SHP77 (cell line): Measurements from ENCODE around the gene TCF20.

Experiments used
- DNase-seq, 2 experiments: peaks; one replicate each; lab custom pipeline; 2025; lab: John Stamatoyannopoulos, UW

Gene TCF20

DNA sequence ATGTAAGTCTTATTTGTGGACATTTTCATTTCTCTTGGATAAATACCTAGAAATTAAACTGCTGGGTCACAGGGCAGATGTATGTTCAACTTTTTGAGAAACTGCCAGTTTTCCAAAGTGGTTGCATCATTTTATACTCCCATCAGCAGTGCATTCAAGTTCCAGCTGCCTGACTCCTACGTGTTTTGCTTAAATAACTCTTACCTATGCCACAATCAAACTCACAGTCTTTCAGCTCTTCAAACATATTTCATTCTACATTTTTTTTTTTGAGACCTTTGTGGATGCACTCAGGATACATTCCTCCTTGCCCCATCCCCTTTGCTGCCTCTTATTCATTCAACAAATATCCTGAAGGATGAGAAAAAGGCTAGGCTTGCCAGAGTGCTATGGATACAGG, 9.2 kb downstream of the TCF20 start:
- no peak for DNase-seq

DNA sequence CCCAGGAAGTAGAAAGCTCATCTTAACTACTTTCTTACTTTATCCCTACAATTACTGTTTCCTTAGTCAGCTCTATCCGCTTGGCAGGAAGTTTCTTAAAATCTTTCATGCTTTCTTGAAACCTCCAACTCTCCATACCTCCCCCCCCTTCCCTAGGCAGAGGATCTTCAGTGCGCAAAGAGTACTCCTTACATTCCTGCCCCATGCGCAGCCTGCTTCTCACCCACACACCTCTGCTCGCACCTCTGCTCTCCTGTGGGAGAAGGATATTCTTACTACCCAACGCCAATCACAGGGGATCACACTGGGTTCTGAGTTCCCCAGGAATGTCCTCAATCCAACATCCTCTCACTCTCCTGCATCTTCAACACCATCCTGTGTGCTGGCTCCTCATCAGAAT, 12.3 kb downstream of the TCF20 start:
- DNase-seq: no peak

DNA sequence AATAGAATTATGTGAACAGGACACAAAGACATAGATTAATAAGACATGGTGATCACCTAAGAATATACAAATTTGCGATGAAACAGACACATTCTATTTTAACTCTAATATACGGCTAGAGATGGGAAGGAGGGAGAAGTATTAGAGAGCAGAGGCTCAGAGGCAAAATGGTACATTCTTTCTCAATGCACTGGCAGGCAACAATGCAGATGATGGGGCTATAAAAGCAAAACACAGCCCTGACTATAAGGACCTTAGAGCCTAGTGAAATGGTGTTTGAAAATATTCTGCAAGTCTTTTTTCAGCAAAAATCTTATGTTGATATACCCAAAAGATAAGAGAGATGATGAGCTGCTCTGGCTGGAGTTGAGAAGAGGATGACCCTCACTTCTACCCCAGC, 13.1 kb downstream of the TCF20 start:
- no peak for DNase-seq

DNA sequence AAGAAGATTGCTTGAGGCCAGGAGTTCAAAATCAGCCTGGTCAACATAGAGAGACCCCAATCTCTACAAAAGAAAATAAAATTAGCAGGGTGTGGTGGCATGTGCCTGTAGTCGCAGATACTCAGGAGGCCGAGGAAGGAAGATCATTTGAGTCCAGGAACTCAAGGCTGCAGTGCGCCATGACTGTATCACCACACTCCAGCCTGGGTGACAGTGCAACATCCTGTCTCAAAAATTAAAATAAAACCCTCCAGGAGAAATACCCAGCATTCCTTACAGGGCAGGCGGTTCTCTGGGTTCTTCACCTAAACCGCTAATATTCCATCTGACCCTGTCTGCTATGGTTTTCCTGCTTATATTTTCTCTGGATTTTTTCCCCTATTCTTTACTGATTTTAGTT, 13.5 kb downstream of the TCF20 start:
- DNase-seq: no peak

DNA sequence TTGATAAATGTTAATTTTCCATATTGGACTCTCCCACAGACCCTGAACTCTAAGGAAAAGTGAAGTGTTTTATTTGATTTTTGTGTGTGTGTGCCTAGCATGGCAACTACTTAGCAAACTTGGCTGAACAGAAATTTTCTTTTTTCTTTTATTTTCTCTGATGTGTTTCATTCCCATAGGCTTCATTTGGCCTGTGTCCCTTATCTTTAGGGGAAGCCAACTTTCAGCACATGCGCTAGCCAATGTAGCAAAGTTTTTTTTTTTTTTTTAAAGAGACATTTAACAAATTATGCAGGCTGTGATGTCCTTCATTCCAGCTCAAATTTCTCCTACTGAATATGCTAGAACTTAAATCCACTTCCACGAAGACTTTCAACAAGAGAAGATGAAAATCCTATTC, 14.2 kb downstream of the TCF20 start:
- DNase-seq: no peak

DNA sequence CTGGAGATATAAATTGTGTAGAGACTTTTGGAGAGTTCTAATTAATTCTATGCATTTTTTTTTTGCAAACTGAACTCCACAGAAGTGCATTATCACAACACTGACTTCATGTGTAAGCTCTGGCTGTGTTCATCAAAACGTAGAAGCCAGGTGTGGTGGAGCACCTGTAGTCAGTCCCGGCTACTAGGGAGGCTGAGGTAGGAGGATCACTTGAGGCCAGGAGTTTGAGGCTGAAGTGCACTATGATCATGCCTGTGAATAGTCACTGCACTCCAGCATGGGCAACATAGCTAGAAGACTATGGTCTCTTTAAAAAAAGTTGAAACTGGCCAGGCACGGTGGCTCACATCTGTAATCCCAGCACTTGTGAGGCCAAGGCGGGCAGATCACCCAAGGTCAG, 20.6 kb downstream of the TCF20 start:
- DNase-seq: no peak

DNA sequence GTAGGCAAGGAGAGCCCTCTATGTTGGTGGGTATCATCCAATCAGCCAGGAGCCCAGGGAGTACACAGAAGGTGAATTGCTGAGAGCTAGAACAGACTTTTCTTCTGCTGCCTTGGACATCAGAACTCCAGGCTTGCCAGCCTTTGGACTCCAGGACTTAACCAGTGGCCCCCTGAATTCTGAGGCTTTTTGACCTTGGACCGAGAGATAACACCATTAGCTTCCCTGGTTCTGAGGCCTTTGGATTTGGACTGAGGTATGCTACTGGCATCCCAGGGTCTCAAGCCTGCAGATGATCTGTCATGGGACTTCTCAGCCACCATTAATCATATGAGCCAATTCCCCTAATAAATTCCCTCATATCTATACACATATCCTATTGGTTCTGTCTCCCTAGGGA, 21.5 kb downstream of the TCF20 start:
- DNase-seq: no peak

DNA sequence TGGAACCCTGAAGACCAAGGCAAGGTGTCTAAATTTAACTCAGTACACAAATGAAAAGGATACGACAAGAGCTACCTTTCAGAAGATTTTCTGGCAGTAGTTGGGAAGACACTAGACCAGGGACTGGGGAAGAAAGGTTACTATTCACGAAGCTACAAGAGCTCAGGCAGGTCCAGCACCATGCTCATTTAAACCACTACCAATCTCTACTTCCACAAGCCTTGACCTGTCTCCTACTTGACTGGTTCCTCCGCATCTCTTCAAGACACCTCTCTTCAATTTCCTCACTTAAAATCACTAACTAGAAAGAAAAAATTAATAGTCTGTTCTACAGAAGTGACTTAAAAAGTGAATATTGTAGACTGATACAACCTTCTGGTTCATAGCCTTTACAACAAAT, 22.9 kb downstream of the TCF20 start:
- DNase-seq: no peak

DNA sequence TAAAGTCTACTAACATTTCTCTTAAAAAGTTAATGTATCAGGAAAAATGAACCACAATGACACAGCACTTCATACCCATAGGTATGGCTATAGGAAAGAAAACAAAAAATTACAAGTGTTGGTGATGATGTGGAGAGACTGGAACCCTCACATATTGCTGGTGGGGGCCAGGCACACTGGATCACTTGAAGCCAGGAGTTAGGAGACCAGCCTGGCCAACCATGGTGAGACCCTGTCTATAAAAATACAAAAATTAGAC, 26.7 kb downstream of the TCF20 start:
- DNase-seq: no peak

DNA sequence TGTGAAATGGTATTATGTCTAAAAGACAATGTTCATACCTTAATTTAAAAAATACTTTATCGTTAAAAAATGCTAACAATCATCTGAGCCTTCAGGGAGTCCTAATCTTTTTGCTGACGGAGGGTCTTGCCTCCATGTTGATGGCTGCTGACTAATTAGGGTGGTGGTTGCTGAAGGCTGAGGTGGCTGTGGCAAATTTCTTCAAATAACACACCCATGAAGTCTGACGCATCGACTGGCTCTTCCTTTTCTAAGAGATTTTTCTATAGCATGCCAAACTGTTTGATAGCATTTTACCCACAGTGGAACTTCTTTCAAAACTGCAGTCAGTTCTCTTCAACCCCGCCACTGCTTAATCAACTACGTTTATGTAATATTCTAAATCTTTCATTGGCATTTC, 33.6 kb downstream of the TCF20 start:
- no peak for DNase-seq

DNA sequence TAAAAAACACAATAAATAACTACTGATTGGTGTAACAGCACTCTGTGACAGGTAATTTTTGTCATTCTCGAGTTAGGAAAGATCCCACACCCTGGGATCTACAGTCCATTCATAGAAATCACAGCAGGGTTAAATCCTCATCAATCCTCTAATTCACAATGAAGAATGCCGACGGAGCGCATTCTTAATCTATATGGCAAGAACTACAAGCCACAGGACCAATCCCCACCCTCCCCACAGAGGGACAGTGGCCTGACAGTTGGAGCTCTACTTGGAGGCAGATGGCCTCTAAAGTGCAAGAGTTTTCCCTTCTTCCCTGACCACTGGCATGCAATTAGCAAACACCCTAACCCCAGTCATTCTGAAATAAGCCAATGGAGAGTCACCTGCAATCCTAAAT, 34.2 kb downstream of the TCF20 start:
- DNase-seq: no peak

DNA sequence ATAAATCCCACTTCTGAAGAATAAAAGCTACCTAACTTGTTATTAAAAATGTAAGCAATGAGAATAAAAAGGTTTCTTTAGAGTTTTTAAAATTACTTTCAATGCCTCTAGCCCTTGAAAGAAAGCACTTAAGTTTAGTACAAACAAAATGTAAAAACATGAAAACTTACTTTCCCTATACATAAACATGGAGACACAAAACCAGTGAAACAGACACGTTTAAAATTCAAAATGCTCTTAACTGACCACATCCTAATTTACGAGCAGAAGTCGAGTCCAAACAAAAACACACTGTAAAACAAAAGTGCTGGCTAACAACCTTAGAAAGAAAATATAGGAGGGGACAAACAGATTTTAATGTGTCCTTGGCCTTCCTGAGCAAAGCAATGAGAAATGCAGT, 36.6 kb downstream of the TCF20 start:
- no peak for DNase-seq

DNA sequence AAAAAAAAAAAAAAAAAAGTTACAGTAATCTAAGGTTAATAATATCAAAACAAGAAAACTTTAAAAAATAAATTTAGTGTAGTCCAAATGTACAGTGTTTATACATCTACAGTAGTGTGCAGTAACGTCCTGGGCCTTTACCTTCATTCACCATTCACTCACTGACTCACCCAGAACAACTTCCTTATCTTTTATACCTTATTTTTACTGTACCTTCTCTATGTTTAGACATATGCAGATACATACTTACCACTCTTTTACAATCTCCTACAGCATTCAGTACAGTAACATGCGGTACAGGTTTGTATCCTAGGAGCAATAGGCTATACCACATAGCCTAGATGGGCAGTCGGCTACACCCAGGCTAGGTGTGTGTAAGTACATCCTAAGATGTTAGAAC, 38.5 kb downstream of the TCF20 start:
- DNase-seq: no peak

DNA sequence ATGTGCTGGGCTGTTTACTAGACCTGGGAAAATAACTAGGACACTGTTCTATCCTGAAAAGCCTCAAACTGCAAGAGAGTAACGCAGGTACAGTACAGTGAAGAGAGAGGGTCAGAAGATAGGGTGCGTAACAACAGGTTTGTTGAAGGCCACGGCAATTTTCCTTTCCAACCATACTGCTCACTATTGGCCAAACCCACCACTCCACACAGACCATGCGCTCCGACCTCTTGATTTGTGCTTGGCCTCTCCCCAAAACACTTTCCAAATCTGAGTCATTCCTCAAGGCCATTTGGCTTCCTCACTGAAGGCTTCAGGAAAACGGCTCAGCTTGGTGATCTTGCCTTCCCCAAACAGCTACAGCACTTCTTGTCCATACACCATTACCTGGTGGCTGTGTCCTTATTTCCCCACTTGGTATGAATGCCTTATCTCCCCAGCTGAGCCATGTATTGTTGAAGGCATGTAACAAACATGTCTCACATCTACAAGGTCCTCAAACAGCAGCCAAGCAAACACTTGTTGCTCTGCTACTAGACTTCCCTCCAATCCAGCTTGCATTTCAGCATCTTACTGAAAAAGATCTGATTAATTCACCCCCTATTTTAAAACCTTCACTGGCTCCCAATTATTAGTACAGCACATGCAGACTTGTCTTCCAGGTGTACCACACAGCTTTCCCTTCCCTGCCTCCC, 40.9 kb downstream of the TCF20 start:
- DNase-seq: no peak

DNA sequence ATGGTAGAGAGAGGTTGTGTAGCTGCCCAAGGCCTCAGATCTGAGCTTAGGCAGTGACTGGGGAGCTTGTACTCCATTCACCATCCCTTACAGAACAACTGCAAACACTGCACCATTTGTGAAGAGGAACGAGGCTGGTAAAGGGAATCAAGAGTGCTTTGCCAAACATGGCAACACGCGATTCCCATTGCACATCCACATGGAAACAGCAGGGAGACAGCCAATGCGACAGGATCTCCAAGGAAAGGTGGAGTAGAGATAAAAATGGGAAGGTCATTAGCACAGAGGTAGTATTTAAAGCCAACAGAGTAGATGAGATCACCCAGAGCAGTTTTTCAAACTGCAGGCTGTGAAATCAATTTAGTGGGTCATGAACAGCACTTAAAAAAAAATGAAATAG, 42.0 kb downstream of the TCF20 start:
- no peak for DNase-seq

DNA sequence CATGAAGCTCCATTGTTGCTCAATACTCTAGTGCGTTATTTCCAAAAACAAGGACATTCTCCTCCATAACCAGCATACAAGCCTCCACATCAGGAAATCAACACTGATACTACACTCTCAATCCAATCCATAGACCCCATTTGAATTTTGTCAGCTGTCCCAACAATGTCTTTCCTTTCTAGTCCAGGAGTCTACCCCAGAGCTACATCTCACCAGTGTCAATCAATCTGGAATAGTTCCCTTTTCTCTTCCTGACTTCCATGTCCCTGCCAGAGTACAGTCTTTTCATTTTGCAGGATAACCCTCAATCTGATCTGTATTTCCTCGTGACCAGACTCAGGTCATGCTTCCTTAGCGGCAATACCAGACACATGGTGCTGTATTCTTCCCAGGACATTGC, 43.0 kb downstream of the TCF20 start:
- DNase-seq: no peak

DNA sequence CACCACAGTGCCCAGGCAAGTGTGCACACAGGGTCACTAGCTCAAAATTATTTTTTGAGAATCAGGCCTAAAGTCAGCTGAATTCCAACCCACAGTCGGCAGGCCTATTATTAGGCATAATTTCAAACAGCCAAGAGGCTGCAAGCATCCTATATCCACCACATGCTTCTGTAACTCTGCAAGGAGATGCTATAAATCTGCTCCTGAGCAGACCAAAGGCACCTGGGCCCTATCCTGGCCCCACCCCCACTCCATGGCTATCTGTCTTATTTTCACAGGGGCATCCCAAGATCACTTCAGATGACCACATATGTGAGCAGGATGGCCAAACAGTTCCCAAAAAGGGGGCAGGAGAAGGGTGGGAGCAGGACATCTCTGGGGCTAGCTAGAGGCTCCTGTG, 44.6 kb downstream of the TCF20 start:
- no peak for DNase-seq

DNA sequence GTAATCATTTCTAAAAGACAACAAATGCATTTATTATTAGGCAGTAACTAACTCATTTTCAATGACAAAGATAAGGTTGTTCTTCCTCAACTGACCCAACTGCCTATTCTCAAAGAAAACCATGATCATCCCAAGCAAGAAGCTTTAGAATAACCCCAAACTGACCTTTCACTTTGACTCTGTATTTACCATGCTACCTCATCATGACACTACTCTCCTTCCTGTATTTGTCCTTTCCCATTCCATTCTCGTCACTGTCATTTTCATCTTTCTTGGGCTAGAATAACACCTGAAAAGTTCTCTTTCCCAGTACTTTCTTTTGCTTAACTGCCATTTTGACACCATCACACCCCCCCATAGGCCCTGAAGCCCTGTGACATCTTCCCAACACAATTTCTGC, 48.3 kb downstream of the TCF20 start:
- DNase-seq: no peak
